Keratinocyte (primary cell): ENCODE measurements around the gene TMEM242.

Experiments used
- EZH2 ChIP-seq: IDR thresholded peaks from one replicate; pipeline ENCODE4 v1.6.1; 2012; ENCODE audit warnings: inconsistent platforms, mild to moderate bottlenecking, low read length, moderate library complexity
- TF ChIP-seq, protein P1 (sequence below), 3 experiments: IDR thresholded peaks in 1 of 3; conservative IDR thresholded peaks in 1 of 3; optimal IDR thresholded peaks in 1 of 3; 2 replicates in 2 of 3; 3 replicates in 1 of 3; pipeline versions ENCODE3 to v1.5.1; 2011; ENCODE audit warnings: low read length in 3 of 3, mild to moderate bottlenecking in 3 of 3, moderate library complexity in 2 of 3, control low read depth in 1 of 3, inconsistent platforms in 1 of 3; ENCODE audit not compliant: insufficient read depth in 2 of 3; ENCODE audit errors: extremely low read depth in 1 of 3

DNA sequence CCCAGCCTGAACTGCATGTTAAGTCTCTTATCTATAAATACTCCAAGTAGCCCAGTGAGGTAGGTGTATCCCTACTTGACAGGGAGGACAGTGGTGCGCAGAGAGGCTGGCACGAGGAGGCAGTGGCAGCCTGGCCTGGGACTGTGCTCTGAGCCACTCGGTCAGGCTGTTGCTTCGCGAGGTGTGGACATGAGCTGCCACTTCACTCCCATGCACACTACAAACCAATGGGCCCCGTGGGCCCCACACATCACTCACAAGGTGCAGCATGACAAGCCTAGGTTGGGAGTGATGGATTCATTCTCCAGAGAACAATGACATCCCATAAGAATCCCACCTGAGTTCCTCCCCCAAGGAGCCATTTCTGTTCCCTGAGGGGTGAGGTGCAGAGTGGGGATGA, 54.9 kb downstream of the TMEM242 start:
- TF ChIP-seq, protein P1, sequence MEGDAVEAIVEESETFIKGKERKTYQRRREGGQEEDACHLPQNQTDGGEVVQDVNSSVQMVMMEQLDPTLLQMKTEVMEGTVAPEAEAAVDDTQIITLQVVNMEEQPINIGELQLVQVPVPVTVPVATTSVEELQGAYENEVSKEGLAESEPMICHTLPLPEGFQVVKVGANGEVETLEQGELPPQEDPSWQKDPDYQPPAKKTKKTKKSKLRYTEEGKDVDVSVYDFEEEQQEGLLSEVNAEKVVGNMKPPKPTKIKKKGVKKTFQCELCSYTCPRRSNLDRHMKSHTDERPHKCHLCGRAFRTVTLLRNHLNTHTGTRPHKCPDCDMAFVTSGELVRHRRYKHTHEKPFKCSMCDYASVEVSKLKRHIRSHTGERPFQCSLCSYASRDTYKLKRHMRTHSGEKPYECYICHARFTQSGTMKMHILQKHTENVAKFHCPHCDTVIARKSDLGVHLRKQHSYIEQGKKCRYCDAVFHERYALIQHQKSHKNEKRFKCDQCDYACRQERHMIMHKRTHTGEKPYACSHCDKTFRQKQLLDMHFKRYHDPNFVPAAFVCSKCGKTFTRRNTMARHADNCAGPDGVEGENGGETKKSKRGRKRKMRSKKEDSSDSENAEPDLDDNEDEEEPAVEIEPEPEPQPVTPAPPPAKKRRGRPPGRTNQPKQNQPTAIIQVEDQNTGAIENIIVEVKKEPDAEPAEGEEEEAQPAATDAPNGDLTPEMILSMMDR (optimal IDR thresholded peaks at IDR 0.05 in 1 of 3, IDR thresholded peaks at IDR 0.05 in 1 of 3, conservative IDR thresholded peaks at IDR 0.05 in 1 of 3; ENCODE audit: extremely low read depth in 1 of 3, insufficient read depth in 2 of 3, low read length in 3 of 3): no peak
- no peak for TF ChIP-seq EZH2
